Nephron (organoid): Measurements from ENCODE around the gene BRCA1.
"Not testable (repeated sequence)": the region's sequence is repeated elsewhere in the genome, so short reads cannot be mapped to it uniquely, and the experiment has no call there.

Experiments used
- H3K27ac Mint-ChIP-seq, 3 experiments: 2 replicates each; pipeline ENCODE4 v1.8.0; 2020; ENCODE audit warnings: mixed read lengths in 3 of 3, mild to moderate bottlenecking in 2 of 3, moderate library complexity in 1 of 3
- H3K27me3 Mint-ChIP-seq: 2 replicates; pipeline ENCODE4 v1.8.0; 2021; ENCODE audit warnings: low read depth, mild to moderate bottlenecking, moderate library complexity, mixed read lengths
- H3K36me3 Mint-ChIP-seq: 2 replicates; pipeline ENCODE4 v1.8.0; 2020; ENCODE audit warnings: low read depth, mixed read lengths
- H3K4me1 Mint-ChIP-seq: 2 replicates; pipeline ENCODE4 v1.8.0; 2020; ENCODE audit warnings: mixed read lengths
- H3K4me3 Mint-ChIP-seq, 3 experiments: 2 replicates each; pipeline ENCODE4 v1.8.0; 2020; ENCODE audit warnings: mild to moderate bottlenecking in 3 of 3, mixed read lengths in 3 of 3, moderate library complexity in 2 of 3
- H3K9me3 Mint-ChIP-seq: 2 replicates; pipeline ENCODE4 v1.8.0; 2020; ENCODE audit warnings: mixed read lengths
- TF ChIP-seq, protein P1 (sequence below), 3 experiments: fragments of 200-600 bp; sonication (generic); IDR thresholded peaks; one replicate each; pipeline ENCODE4 v1.5.0; 2021; ENCODE audit warnings: antibody characterized with exemption in 3 of 3; ENCODE audit not compliant: unreplicated experiment in 3 of 3

Gene BRCA1

DNA sequence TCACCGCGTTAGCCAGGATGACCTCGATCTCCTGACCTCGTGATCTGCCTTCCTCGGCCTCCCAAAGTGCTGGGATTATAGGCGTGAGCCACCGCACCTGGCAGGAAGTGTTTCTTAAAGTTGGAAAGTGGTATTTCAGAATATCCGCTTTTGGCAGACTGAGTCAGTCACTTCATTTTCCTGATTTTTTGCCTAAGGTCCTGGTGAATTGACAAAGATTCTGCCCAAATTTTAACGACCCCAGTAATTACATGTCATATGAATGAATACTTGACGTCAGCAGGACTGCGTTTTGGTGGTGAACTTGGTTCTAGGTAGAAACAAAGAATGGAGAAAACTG is 4.5 kb upstream of the BRCA1 start:
- TF ChIP-seq, protein P1, sequence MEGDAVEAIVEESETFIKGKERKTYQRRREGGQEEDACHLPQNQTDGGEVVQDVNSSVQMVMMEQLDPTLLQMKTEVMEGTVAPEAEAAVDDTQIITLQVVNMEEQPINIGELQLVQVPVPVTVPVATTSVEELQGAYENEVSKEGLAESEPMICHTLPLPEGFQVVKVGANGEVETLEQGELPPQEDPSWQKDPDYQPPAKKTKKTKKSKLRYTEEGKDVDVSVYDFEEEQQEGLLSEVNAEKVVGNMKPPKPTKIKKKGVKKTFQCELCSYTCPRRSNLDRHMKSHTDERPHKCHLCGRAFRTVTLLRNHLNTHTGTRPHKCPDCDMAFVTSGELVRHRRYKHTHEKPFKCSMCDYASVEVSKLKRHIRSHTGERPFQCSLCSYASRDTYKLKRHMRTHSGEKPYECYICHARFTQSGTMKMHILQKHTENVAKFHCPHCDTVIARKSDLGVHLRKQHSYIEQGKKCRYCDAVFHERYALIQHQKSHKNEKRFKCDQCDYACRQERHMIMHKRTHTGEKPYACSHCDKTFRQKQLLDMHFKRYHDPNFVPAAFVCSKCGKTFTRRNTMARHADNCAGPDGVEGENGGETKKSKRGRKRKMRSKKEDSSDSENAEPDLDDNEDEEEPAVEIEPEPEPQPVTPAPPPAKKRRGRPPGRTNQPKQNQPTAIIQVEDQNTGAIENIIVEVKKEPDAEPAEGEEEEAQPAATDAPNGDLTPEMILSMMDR (IDR thresholded peaks at IDR 0.05; ENCODE audit: unreplicated experiment in 3 of 3), result no peak
- Mint-ChIP-seq H3K4me1 (peaks cover 12% of the 10 kb centered on the region), H3K9me3 (no peaks in the 10 kb centered on the region), H3K27ac (peak overlapping the region in 1 of 3 experiments; percentile 37), H3K4me3 (peak overlapping the region in 1 of 3 experiments; percentile 28), H3K36me3 (peaks cover 18% of the 10 kb centered on the region), H3K27me3 (no peaks in the 10 kb centered on the region)

DNA sequence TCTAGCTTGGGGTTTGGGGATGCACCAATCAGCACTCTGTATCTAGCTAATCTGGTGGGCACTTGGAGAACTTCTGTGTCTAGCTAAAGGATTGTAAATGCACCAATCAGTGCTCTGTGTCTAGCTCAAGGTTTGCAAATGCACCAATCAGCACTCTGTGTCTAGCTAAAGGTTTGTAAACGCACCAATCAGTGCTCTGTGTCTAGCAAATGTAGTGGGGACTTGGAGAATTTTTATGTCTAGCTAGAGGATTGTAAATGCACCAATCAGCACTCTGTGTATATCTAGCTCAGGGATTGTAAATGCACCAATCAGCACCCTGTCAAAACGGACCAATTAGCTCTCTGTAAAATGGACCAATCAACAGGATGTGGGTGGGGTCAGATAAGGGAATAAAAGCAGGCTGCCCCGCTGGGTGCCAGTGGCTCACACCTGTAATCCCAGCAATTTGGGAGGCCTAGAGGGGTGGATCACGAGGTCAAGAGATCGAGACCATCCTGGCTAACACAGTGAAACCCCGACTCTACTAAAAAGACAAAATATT is 2.2 kb upstream of the BRCA1 start:
- H3K4me1 Mint-ChIP-seq, result peaks cover 17% of the 10 kb centered on the region
- H3K27ac Mint-ChIP-seq, result peak overlapping the region in 1 of 3 experiments; percentile 32
- H3K27me3 Mint-ChIP-seq, H3K9me3 Mint-ChIP-seq: not testable (repeated sequence)
- peak overlapping the region; percentile 67 to 82 (median 76) for H3K4me3 Mint-ChIP-seq
- H3K36me3 Mint-ChIP-seq, result peaks cover 11% of the 10 kb centered on the region

DNA sequence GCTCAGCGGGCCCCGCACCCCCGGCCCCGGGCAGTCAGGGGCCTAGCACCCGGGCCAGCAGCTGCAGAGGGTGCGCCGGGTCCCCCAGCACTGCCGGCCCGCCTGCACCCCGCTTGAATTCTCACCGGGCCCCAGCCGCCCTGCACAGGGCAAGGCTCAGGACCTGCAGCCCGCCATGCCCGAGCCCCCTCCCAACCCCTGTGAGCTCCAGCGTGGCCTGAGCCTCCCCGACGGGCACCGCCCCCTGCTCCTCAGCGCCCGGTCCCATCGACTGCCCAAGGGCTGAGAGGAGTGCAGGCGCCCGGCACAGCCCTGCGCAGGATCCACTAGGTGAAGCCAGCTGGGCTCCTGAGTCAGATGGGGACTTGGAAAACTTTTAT is 1.7 kb upstream of the BRCA1 start:
- Mint-ChIP-seq H3K27me3 (no peaks in the 10 kb centered on the region), H3K4me3 (peak overlapping the region; percentile 67 to 82 (median 76)), H3K9me3 (no peaks in the 10 kb centered on the region), H3K36me3 (peaks cover 11% of the 10 kb centered on the region), H3K4me1 (peaks cover 17% of the 10 kb centered on the region), H3K27ac (no peak overlapping the region)
- TF ChIP-seq, protein P1 (IDR thresholded peaks at IDR 0.05; ENCODE audit: unreplicated experiment in 3 of 3), result no peak

DNA sequence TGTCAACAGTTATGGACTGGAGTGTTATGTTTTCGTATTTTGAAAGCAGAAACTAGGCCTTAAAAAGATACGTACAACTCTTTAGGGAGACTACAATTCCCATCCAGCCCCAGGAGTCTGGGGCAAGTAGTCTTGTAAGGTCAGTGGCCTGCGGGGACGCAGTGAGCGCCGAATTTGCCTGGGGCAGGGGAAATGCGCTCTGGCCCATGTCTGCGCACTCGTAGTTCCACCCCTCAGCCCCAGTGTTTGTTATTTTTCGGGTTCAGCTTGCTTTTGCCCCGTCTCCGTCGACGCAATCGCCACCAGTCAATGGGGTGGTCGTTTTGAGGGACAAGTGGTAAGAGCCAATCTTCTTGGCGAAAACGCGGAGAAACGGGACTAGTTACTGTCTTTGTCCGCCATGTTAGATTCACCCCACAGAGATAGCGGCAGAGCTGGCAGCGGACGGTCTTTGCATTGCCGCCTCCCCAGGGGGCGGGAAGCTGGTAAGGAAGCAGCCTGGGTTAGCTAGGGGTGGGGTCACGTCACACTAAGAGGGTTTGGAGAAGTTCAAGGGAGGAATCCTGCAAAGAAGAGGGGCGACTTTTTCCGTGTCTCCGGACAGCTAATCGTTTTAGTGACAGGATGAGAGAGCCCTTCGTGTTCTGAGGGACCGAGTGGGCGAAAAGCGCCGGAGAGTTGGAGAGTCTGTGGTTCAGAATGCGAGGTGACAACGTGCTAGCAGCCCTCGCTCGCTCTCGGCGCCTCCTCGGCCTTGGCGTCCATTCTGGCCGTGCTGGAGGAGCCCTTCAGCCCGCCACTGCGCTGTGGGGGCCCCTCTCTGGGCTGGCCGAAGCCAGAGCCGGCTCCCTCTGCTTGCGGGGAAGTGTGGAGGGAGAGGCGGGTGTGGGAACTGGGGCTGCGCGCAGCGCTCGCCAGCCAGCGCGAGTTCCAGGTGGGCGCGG is 1.1 kb upstream of the BRCA1 start:
- peak overlapping the region in 2 of 3 experiments; percentile 44 to 60 for H3K27ac Mint-ChIP-seq
- H3K36me3 Mint-ChIP-seq, result peaks cover 11% of the 10 kb centered on the region
- peak overlapping the region; percentile 87 to 96 (median 90) for H3K4me3 Mint-ChIP-seq
- TF ChIP-seq, protein P1 (IDR thresholded peaks at IDR 0.05; ENCODE audit: unreplicated experiment in 3 of 3), result no peak
- H3K27me3 Mint-ChIP-seq, result no peaks in the 10 kb centered on the region
- H3K9me3 Mint-ChIP-seq, result no peaks in the 10 kb centered on the region
- H3K4me1 Mint-ChIP-seq, result peaks cover 17% of the 10 kb centered on the region

DNA sequence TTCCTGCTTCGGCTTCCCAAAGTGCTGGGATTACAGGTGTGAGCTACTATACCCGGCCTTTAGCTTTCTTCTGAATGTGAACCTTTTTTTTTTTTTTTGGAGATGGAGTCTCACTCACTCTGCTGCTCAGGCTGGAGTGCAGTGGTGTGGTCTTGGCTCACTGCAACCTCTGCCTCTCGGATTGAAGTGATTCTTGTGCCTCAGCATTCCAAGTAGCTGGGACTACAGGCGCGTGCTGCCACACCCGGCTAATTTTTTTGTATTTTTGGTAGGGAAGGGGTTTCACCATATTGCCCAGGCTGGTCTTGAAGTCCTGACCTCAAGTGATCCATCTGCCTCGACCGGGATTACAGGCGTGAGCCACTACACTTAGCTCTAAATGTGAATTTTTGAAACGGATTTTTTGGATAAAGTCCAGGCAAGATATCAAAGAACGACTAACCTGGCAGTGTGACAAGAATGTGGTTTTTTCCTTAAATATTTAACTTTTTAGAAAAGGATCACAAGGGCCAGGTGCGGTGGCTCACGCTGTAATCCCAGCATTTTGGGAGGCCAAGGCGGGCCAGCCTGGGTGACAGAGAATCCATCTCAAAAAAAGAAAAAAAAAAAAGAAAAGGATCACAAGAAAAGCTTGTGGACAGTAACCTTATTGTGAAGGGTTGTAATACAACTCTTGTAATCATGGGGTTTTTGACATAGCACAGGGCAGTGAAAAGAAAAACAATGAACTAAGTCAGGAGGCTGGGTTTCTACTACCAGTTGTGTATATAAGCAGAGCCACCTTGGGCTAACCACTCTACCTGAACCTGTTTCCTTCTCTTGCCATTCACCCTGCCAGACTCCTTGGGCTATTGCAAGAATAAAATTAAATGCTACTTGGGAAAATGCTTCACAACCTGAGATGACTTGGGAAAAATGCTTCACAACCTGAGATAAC is 6.2 kb downstream of the BRCA1 start:
- H3K4me1 Mint-ChIP-seq, result no peaks in the 10 kb centered on the region
- H3K36me3 Mint-ChIP-seq, result no peaks in the 10 kb centered on the region
- H3K9me3 Mint-ChIP-seq, result no peaks in the 10 kb centered on the region
- peak overlapping the region in 2 of 3 experiments; percentile 48 to 67 for H3K27ac Mint-ChIP-seq
- H3K27me3 Mint-ChIP-seq, result no peaks in the 10 kb centered on the region
- H3K4me3 Mint-ChIP-seq, result no peak overlapping the region
- TF ChIP-seq, protein P1 (IDR thresholded peaks at IDR 0.05; ENCODE audit: unreplicated experiment in 3 of 3), result no peak

DNA sequence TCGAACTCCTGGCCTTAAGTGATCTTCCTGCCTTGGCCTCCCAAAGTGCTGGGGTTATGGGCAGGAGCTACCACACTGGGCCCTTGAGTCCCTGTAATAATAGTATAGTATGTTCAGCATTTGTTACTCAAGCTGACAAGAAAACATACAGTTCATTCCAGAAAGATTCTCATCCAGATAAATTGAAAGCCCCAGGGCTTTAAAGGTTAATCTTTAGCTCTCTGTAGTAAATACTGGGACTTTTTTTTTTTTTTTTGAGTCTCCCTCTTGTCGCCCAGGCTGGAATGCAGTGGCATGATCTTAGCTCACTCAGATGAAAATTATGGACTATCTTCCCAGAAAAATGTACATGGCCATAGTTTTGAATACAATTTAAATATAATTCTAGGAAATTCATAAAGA is 11.0 kb downstream of the BRCA1 start:
- no peaks in the 10 kb centered on the region for H3K4me1 Mint-ChIP-seq
- peak overlapping the region in 2 of 3 experiments; percentile 59 to 72 for H3K27ac Mint-ChIP-seq
- H3K4me3 Mint-ChIP-seq, result no peak overlapping the region
- TF ChIP-seq, protein P1 (IDR thresholded peaks at IDR 0.05; ENCODE audit: unreplicated experiment in 3 of 3), result no peak
- no peaks in the 10 kb centered on the region for H3K9me3 Mint-ChIP-seq
- no peaks in the 10 kb centered on the region for H3K27me3 Mint-ChIP-seq
- H3K36me3 Mint-ChIP-seq, result peaks cover 4% of the 10 kb centered on the region
